HepG2 (cell line): ENCODE data around the gene VSX1. TPM values are rescaled to one million over a fixed set of nuclear protein-coding genes. Genes with fewer than 3 reads are reported as not detected.

Experiments used
- BCL6 ChIP-seq: IDR thresholded peaks from 2 replicates; pipeline ENCODE4 v1.6.1; 2016; ENCODE audit warnings: missing genetic modification reagents, missing compliant biosample characterization
- CBX5 ChIP-seq: sonication (generic); formaldehyde crosslinking; IDR thresholded peaks from 2 replicates; pipeline ENCODE4 v1.4.0; 2020; ENCODE audit warnings: missing genetic modification reagents, borderline replicate concordance
- CC2D1A ChIP-seq: sonication (generic); formaldehyde crosslinking; IDR thresholded peaks from 2 replicates; pipeline ENCODE4 v1.8.1; 2023; ENCODE audit warnings: mild to moderate bottlenecking, missing genetic modification reagents
- CENPX ChIP-seq: sonication (generic); formaldehyde crosslinking; IDR thresholded peaks from 2 replicates; pipeline ENCODE4 v1.9.0; 2021; ENCODE audit warnings: mild to moderate bottlenecking, missing genetic modification reagents, moderate library complexity
- CHD4 ChIP-seq: fragments of 200-600 bp; sonication (generic); IDR thresholded peaks from 2 replicates; pipeline ENCODE4 v1.7.0; 2017; ENCODE audit warnings: mild to moderate bottlenecking, low read length, borderline replicate concordance
- ELK4 ChIP-seq: sonication (generic); formaldehyde crosslinking; IDR thresholded peaks from 2 replicates; pipeline ENCODE4 v1.9.0; 2021; ENCODE audit warnings: missing genetic modification reagents, borderline replicate concordance
- EP300 ChIP-seq, 3 experiments: sonication (generic) in 1 of 3; formaldehyde crosslinking in 1 of 3; IDR thresholded peaks; 2 replicates each; pipeline versions ENCODE4 v1.5.1 to v1.6.1; 2011 to 2020; ENCODE audit warnings: low read depth in 2 of 3, low read length in 2 of 3, borderline replicate concordance in 1 of 3, improper control_type of control experiment in 1 of 3, mild to moderate bottlenecking in 1 of 3, missing genetic modification reagents in 1 of 3, moderate library complexity in 1 of 3
- FOXP1 ChIP-seq, 2 experiments: fragments of 450-650 bp in 1 of 2; IDR thresholded peaks; 2 replicates each; pipeline ENCODE4 v1.6.1; 2017 to 2018; ENCODE audit warnings: antibody characterized with exemption in 1 of 2
- GTF2F1 ChIP-seq: fragments of 150-350 bp; IDR thresholded peaks from 2 replicates; pipeline ENCODE4 v1.6.1; 2014; ENCODE audit warnings: low read length
- GZF1 ChIP-seq: sonication (generic); formaldehyde crosslinking; IDR thresholded peaks from 2 replicates; pipeline ENCODE4 v1.5.1; 2020; ENCODE audit warnings: mild to moderate bottlenecking, missing genetic modification reagents
- HDAC2 ChIP-seq: sonication (generic); formaldehyde crosslinking; IDR thresholded peaks from 2 replicates; pipeline ENCODE4 v1.4.0; 2020; ENCODE audit warnings: missing genetic modification reagents
- HNF4G ChIP-seq, 2 experiments: sonication (generic) in 1 of 2; formaldehyde crosslinking in 1 of 2; IDR thresholded peaks; 2 replicates each; pipeline versions ENCODE4 v1.4.0 to v1.6.1; 2011 to 2020; ENCODE audit warnings: borderline replicate concordance in 2 of 2, low read depth in 2 of 2, mild to moderate bottlenecking in 2 of 2, low read length in 1 of 2, missing genetic modification reagents in 1 of 2, moderate library complexity in 1 of 2
- MAF1 ChIP-seq: sonication (generic); formaldehyde crosslinking; IDR thresholded peaks from 2 replicates; pipeline ENCODE4 v1.5.0; 2020; ENCODE audit warnings: missing genetic modification reagents, borderline replicate concordance
- MEIS2 ChIP-seq: sonication (generic); formaldehyde crosslinking; IDR thresholded peaks from 2 replicates; pipeline ENCODE4 v1.9.0; 2021; ENCODE audit warnings: mild to moderate bottlenecking, missing genetic modification reagents
- MIXL1 ChIP-seq: IDR thresholded peaks from 2 replicates; pipeline ENCODE4 v1.6.1; 2016
- NBN ChIP-seq: fragments of 450-650 bp; conservative IDR thresholded peaks from 2 replicates; pipeline ENCODE4 v1.6.1; 2017
- NFE2L2 ChIP-seq: fragments of 150-350 bp; IDR thresholded peaks from 2 replicates; pipeline ENCODE4 v1.6.1; 2014; ENCODE audit warnings: low read length
- NR2F2 ChIP-seq: IDR thresholded peaks from 2 replicates; pipeline ENCODE4 v1.6.1; 2012; ENCODE audit warnings: low read depth, inconsistent platforms, borderline replicate concordance
- PAWR ChIP-seq: sonication (generic); formaldehyde crosslinking; IDR thresholded peaks from 2 replicates; pipeline ENCODE4 v1.4.0; 2020; ENCODE audit warnings: missing genetic modification reagents, mild to moderate bottlenecking, borderline replicate concordance
- RCOR2 ChIP-seq: IDR thresholded peaks from 2 replicates; pipeline ENCODE4 v1.6.1; 2016; ENCODE audit warnings: missing biosample characterization, missing genetic modification reagents
- SNAPC2 ChIP-seq: sonication (generic); formaldehyde crosslinking; IDR thresholded peaks from 2 replicates; pipeline ENCODE4 v1.8.1; 2022; ENCODE audit warnings: mild to moderate bottlenecking, missing genetic modification reagents
- SRSF1 ChIP-seq: fragments of 200-400 bp; formaldehyde crosslinking; optimal IDR thresholded peaks from 2 replicates; pipeline ENCODE3; 2017; ENCODE audit warnings: mild to moderate bottlenecking, low read depth, low read length, moderate library complexity
- TCF7L2 ChIP-seq: IDR thresholded peaks from 2 replicates; pipeline ENCODE4 v1.6.1; 2011; ENCODE audit warnings: mild to moderate bottlenecking, low read depth, low read length, moderate library complexity
- ZBTB25 ChIP-seq: IDR thresholded peaks from 2 replicates; pipeline ENCODE4 v1.6.1; 2018; ENCODE audit warnings: missing genetic modification reagents
- ZNF205 ChIP-seq: IDR thresholded peaks from 2 replicates; pipeline ENCODE4 v1.6.1; 2018; ENCODE audit warnings: missing biosample characterization, missing genetic modification reagents
- ZNF253 ChIP-seq: sonication (generic); formaldehyde crosslinking; IDR thresholded peaks from 2 replicates; pipeline ENCODE4 v1.8.0; 2022; ENCODE audit warnings: mild to moderate bottlenecking, missing genetic modification reagents, borderline replicate concordance
- ZNF546 ChIP-seq: sonication (generic); formaldehyde crosslinking; conservative IDR thresholded peaks from 2 replicates; pipeline ENCODE4 v1.8.1; 2023; ENCODE audit warnings: mild to moderate bottlenecking, missing genetic modification reagents
- ZNF556 ChIP-seq: sonication (generic); formaldehyde crosslinking; IDR thresholded peaks from 2 replicates; pipeline ENCODE4 v1.4.0; 2020; ENCODE audit warnings: mild to moderate bottlenecking, missing genetic modification reagents, borderline replicate concordance
- ZNF576 ChIP-seq: sonication (generic); formaldehyde crosslinking; IDR thresholded peaks from 2 replicates; pipeline ENCODE4 v1.4.0; 2020; ENCODE audit warnings: mild to moderate bottlenecking, missing genetic modification reagents
- ZNF619 ChIP-seq: sonication (generic); formaldehyde crosslinking; IDR thresholded peaks from 2 replicates; pipeline ENCODE4 v1.4.0; 2020; ENCODE audit warnings: mild to moderate bottlenecking, missing genetic modification reagents
- ZNF7 ChIP-seq: IDR thresholded peaks from 2 replicates; pipeline ENCODE4 v1.6.1; 2016; ENCODE audit warnings: missing biosample characterization, missing genetic modification reagents
- ZNF816 ChIP-seq: sonication (generic); formaldehyde crosslinking; IDR thresholded peaks from 2 replicates; pipeline ENCODE4 v1.8.0; 2022; ENCODE audit warnings: missing genetic modification reagents, mild to moderate bottlenecking, borderline replicate concordance
- polyA plus RNA-seq, 8 experiments: library from polyadenylated mRNA; depleted of rRNA in 3 of 8; stranded (reverse) in 7 of 8; unstranded in 1 of 8; fragments of >200 nt; fragmentation: Illumina TruSeq in 4 of 8; extraction: Trizol in 4 of 8; gene quantifications; 2 replicates each; pipeline versions ENCODE4 v1.2.1 to v1.2.3, GENCODE V29; 2011 to 2016; ENCODE audit warnings: low read depth in 4 of 8, missing spikeins in 1 of 8, mixed read lengths in 1 of 8; ENCODE audit not compliant: insufficient read depth in 1 of 8
- total RNA-seq, 5 experiments: library from RNA; depleted of rRNA; stranded (reverse); fragments of >200 nt; fragmentation: Illumina TruSeq; extraction: Trizol; gene quantifications; 2 replicates each; pipeline ENCODE4 v1.2.3, GENCODE V29; 2016; ENCODE audit warnings: low read depth in 1 of 5

VSX1 gene
- total and polyA plus RNA-seq, 2 of the 13 experiments (the other 11 are each of a cell fraction or from before 2014, with no cell fraction given), result 0.04 TPM; not detected in 1

GRCh38 chr20:25046181-25046641 is 35.7 kb downstream of the VSX1 start (continued):
- TF ChIP-seq MEIS2 (CRISPR knock-in tag) (no peak), NFE2L2 (no peak), GZF1 (no peak), SRSF1 (no peak), ZNF556 (CRISPR knock-in tag) (no peak), CENPX (CRISPR knock-in tag) (no peak), NR2F2 (no peak), ZNF576 (CRISPR knock-in tag) (no peak), ZNF546 (CRISPR knock-in tag) (0 out of 2 replicates have a peak, but pooled peaks have one; percentile 40), ELK4 (no peak), CC2D1A (CRISPR knock-in tag) (no peak), FOXP1 (IDR thresholded peaks at IDR 0.05) (no peak), FOXP1 (CRISPR knock-in tag; IDR thresholded peaks at IDR 0.05) (no peak), GTF2F1 (no peak), HNF4G (IDR thresholded peaks at IDR 0.05; ENCODE audit: borderline replicate concordance, low read depth, low read length) (no peak), HNF4G (CRISPR knock-in tag; IDR thresholded peaks at IDR 0.05; ENCODE audit: borderline replicate concordance, low read depth) (no peak), SNAPC2 (no peak), NBN (no peak), TCF7L2 (no peak), BCL6 (CRISPR knock-in tag) (peak; percentile 26; the same call in 1 of the 2 replicates), ZBTB25 (0 out of 2 replicates have a peak, but pooled peaks have one; percentile 16), CHD4 (no peak), RCOR2 (CRISPR knock-in tag) (no peak), EP300 (IDR thresholded peaks at IDR 0.05; ENCODE audit: low read depth in 2 of 2, low read length in 2 of 2) (no peak), EP300 (CRISPR knock-in tag; IDR thresholded peaks at IDR 0.05; ENCODE audit: borderline replicate concordance) (no peak), ZNF816 (CRISPR knock-in tag) (no peak), ZNF253 (no peak), PAWR (CRISPR knock-in tag) (no peak), ZNF619 (CRISPR knock-in tag) (no peak), MAF1 (no peak), ZNF205 (CRISPR knock-in tag) (peak; percentile 100), CBX5 (CRISPR knock-in tag) (no peak), MIXL1 (0 out of 2 replicates have a peak, but pooled peaks have one; percentile 24), HDAC2 (CRISPR knock-in tag) (peak; percentile 70; the same call in 1 of the 2 replicates), ZNF7 (CRISPR knock-in tag) (no peak)
